PC-9 (cell line): ENCODE measurements around the gene THOC2.

Experiments used
- CTCF ChIP-seq: fragments of 200-600 bp; sonication (generic); conservative IDR thresholded peaks from 2 replicates; pipeline ENCODE4 v1.6.1; 2017; ENCODE audit warnings: mixed run types, antibody characterized with exemption, mild to moderate bottlenecking, moderate library complexity
- EZH2 ChIP-seq: fragments of 200-600 bp; sonication (generic); IDR thresholded peaks from 2 replicates; pipeline ENCODE4 v1.8.0; 2017; ENCODE audit warnings: antibody characterized with exemption, low read depth

- TF ChIP-seq EZH2 (no peak), CTCF (no peak)
Measured at GRCh38 chrX:123696334-123696733, 36.5 kb downstream of the THOC2 start.
